Stomach (tissue), 4 donors: ENCODE measurements around the gene TEAD4.

Source experiments
- EP300 ChIP-seq: sonication (generic); formaldehyde crosslinking; IDR thresholded peaks from one replicate; pipeline ENCODE4 v1.6.1; 2017; ENCODE audit warnings: antibody characterized with exemption
- POLR2A ChIP-seq, 4 donors: fragments of 450-650 bp; IDR thresholded peaks; one replicate each; pipeline ENCODE4 v1.6.1; 2016; ENCODE audit warnings: antibody characterized with exemption in 4 of 4, control low read depth in 2 of 4, mild to moderate bottlenecking in 1 of 4, moderate library complexity in 1 of 4
- POLR2AphosphoS5 ChIP-seq, 3 donors: sonication (generic); formaldehyde crosslinking; IDR thresholded peaks; one replicate each; pipeline ENCODE4 v1.6.1; 2016; ENCODE audit warnings: antibody characterized with exemption in 3 of 3
- TF ChIP-seq, protein P1 (sequence below), 7 experiments: fragments of 450-650 bp in 4 of 7; fragments of 200-600 bp in 3 of 7; sonication (generic) in 3 of 7; IDR thresholded peaks; one replicate each; pipeline ENCODE4 v1.5.1; 2016 to 2019; ENCODE audit warnings: antibody characterized with exemption in 7 of 7, control low read depth in 2 of 7, mild to moderate bottlenecking in 1 of 7

DNA sequence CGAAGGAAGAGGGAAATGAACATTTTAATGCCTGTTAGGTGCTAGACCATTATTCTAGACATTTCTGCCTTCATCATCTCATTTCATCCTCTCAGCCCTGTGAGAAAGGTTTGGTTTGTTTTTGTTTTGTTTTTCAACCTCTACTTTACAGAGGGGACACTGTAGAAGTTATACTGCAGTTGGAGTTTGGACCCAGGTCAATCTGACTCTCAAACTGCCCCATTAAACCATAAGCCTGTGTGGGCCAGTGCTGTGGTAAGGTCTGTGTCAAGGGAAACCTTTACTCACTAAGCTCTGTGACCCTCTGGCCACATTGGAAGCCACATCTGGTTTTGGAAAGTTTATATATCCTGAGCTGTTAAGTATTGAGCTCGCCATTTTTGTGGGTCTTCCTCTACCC, 8.5 kb downstream of the TEAD4 start:
- no peak for TF ChIP-seq EP300
- no peak for TF ChIP-seq POLR2A (IDR thresholded peaks at IDR 0.05)
- TF ChIP-seq, protein P1, sequence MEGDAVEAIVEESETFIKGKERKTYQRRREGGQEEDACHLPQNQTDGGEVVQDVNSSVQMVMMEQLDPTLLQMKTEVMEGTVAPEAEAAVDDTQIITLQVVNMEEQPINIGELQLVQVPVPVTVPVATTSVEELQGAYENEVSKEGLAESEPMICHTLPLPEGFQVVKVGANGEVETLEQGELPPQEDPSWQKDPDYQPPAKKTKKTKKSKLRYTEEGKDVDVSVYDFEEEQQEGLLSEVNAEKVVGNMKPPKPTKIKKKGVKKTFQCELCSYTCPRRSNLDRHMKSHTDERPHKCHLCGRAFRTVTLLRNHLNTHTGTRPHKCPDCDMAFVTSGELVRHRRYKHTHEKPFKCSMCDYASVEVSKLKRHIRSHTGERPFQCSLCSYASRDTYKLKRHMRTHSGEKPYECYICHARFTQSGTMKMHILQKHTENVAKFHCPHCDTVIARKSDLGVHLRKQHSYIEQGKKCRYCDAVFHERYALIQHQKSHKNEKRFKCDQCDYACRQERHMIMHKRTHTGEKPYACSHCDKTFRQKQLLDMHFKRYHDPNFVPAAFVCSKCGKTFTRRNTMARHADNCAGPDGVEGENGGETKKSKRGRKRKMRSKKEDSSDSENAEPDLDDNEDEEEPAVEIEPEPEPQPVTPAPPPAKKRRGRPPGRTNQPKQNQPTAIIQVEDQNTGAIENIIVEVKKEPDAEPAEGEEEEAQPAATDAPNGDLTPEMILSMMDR (IDR thresholded peaks at IDR 0.05), result no peak
- no peak for TF ChIP-seq POLR2AphosphoS5 (IDR thresholded peaks at IDR 0.05)
